GM19468 (cell line): ENCODE measurements around the gene ZNF837.
A peak's percentile ranks its signal among the peaks of the same experiment; 100 is the strongest.
"Not testable (repeated sequence)": the region's sequence is repeated elsewhere in the genome, so short reads cannot be mapped to it uniquely, and the experiment has no call there.

Experiments
- ATAC-seq: cut with Tn5 transposase; IDR thresholded peaks from one replicate; pipeline ENCODE4 v1.9.1; 2021; ENCODE audit warnings: mild to moderate bottlenecking, moderate library complexity, moderate number of reproducible peaks; ENCODE audit not compliant: unreplicated experiment; ENCODE audit errors: extremely low read depth

ZNF837 gene

GRCh38 chr19:58380662-58381459 is at the start of gene ZNF837:
TSS of gene ZNF837 (minus strand) at chr19:58381030. CDS start at chr19:58369332, 11,698 bp downstream.
- peak; percentile 67 for ATAC-seq

- no peak for ATAC-seq
Measured at GRCh38 chr19:58429745-58430144, 48.9 kb upstream of the ZNF837 start.

- ATAC-seq, result no peak
Measured at GRCh38 chr19:58428617-58429016, 47.8 kb upstream of the ZNF837 start.

- no peak for ATAC-seq
Measured at GRCh38 chr19:58417071-58417470, 36.2 kb upstream of the ZNF837 start.

- ATAC-seq, result no peak
Measured at GRCh38 chr19:58416604-58417003, 35.8 kb upstream of the ZNF837 start.

- ATAC-seq, result no peak
Measured at GRCh38 chr19:58409010-58409790, 28.4 kb upstream of the ZNF837 start.

- ATAC-seq, result peak; percentile 76
Measured at GRCh38 chr19:58408152-58409009, 27.6 kb upstream of the ZNF837 start, which contains the start of gene ZNF584. TSS of gene ZNF584 (plus strand) at chr19:58408649. CDS start at chr19:58409148, 499 bp downstream.

- ATAC-seq, result no peak
Measured at GRCh38 chr19:58407658-58408151, 26.9 kb upstream of the ZNF837 start.

- no peak for ATAC-seq
Measured at GRCh38 chr19:58406818-58407657, 26.2 kb upstream of the ZNF837 start.

- ATAC-seq, result not testable (repeated sequence)
Measured at GRCh38 chr19:58403920-58404478, 23.2 kb upstream of the ZNF837 start.

GRCh38 chr19:58401840-58402421 is 21.1 kb upstream of the ZNF837 start:
- no peak for ATAC-seq

GRCh38 chr19:58400916-58401839 is 20.3 kb upstream of the ZNF837 start:
- peak; percentile 97 for ATAC-seq

GRCh38 chr19:58400316-58400915 is 19.6 kb upstream of the ZNF837 start:
- no peak for ATAC-seq

GRCh38 chr19:58399903-58400302 is 19.1 kb upstream of the ZNF837 start:
- ATAC-seq, result no peak

GRCh38 chr19:58398545-58398944 is 17.7 kb upstream of the ZNF837 start:
- ATAC-seq, result no peak

- ATAC-seq, result no peak
Measured at GRCh38 chr19:58398087-58398486, 17.3 kb upstream of the ZNF837 start.

GRCh38 chr19:58397533-58398037 is 16.8 kb upstream of the ZNF837 start:
- no peak for ATAC-seq
